ENCODE results near the gene VTI1B. TPM values are rescaled to one million over a fixed set of nuclear protein-coding genes. Genes with fewer than 3 reads are reported as not detected.
"Not testable (repeated sequence)": the region's sequence is repeated elsewhere in the genome, so short reads cannot be mapped to it uniquely, and the experiment has no call there.

Gene VTI1B
- 79.2 and 81.1 TPM in 2 replicates for total RNA-seq

GRCh38 chr14:67674480-67675218, at the start of gene VTI1B:
Gene VTI1B, minus strand, starts transcription at chr14:67674632. Its CDS starts 143 bp downstream, at chr14:67674489.
- intact Hi-C loops (cut with micrococcal nuclease), result loop anchor here (1.0 to 2.0 kb wide), 4 partner anchors 21 to 314 kb away; partner anchors contain the start of genes ARG2, EIF2S1, RDH11 and ZFYVE26

- intact Hi-C loops (cut with micrococcal nuclease), result no loop called here
Measured at GRCh38 chr14:67722293-67722692, 47.9 kb upstream of the VTI1B start.

GRCh38 chr14:67721875-67722274, 47.4 kb upstream of the VTI1B start:
- intact Hi-C loops (cut with micrococcal nuclease), result no loop called here

- intact Hi-C loops (cut with micrococcal nuclease), result no loop called here
Measured at GRCh38 chr14:67719866-67720265, 45.4 kb upstream of the VTI1B start.

GRCh38 chr14:67719385-67719784, 45.0 kb upstream of the VTI1B start:
- intact Hi-C loops (cut with micrococcal nuclease), result not testable (repeated sequence)

- intact Hi-C loops (cut with micrococcal nuclease), result no loop called here
Measured at GRCh38 chr14:67718265-67718664, 43.8 kb upstream of the VTI1B start.

- intact Hi-C loops (cut with micrococcal nuclease), result no loop called here
Measured at GRCh38 chr14:67717048-67717447, 42.6 kb upstream of the VTI1B start.

- intact Hi-C loops (cut with micrococcal nuclease), result no loop called here
Measured at GRCh38 chr14:67710209-67710608, 35.8 kb upstream of the VTI1B start.

- intact Hi-C loops (cut with micrococcal nuclease), result not testable (repeated sequence)
Measured at GRCh38 chr14:67709796-67710195, 35.4 kb upstream of the VTI1B start.

- intact Hi-C loops (cut with micrococcal nuclease), result not testable (repeated sequence)
Measured at GRCh38 chr14:67709346-67709745, 34.9 kb upstream of the VTI1B start.

GRCh38 chr14:67705211-67705610, 30.8 kb upstream of the VTI1B start:
- intact Hi-C loops (cut with micrococcal nuclease), result loop anchor here (2.0 kb wide), 1 partner anchor 178 kb away; no protein-coding TSS in a partner anchor

GRCh38 chr14:67704484-67705089, 30.2 kb upstream of the VTI1B start:
- intact Hi-C loops (cut with micrococcal nuclease), result loop anchor here (1.0 to 2.0 kb wide), 4 partner anchors 86 to 277 kb away; no protein-coding TSS in a partner anchor

GRCh38 chr14:67703997-67704396, 29.6 kb upstream of the VTI1B start:
- intact Hi-C loops (cut with micrococcal nuclease), result loop anchor here (1.0 to 2.0 kb wide), 4 partner anchors 86 to 277 kb away; no protein-coding TSS in a partner anchor

- intact Hi-C loops (cut with micrococcal nuclease), result not testable (repeated sequence)
Measured at GRCh38 chr14:67701492-67701891, 27.1 kb upstream of the VTI1B start, which contains the start of gene RDH12. Gene RDH12, plus strand, starts transcription at chr14:67701886. Its CDS starts 20,757 bp downstream, at chr14:67722643.

GRCh38 chr14:67698179-67698578, 23.7 kb upstream of the VTI1B start:
- intact Hi-C loops (cut with micrococcal nuclease), result loop anchor here (10.0 kb wide), 1 partner anchor 1917 kb away; the partner anchor contains the start of gene SUSD6

GRCh38 chr14:67697006-67697405, 22.6 kb upstream of the VTI1B start:
- intact Hi-C loops (cut with micrococcal nuclease), result loop anchor here (10.0 kb wide), 1 partner anchor 1918 kb away; the partner anchor contains the start of gene SUSD6

GRCh38 chr14:67695394-67695949, 21.0 kb upstream of the VTI1B start, which contains the start of gene RDH11:
Gene RDH11, minus strand, starts transcription at chr14:67695764. Its CDS starts 61 bp downstream, at chr14:67695703.
- intact Hi-C loops (cut with micrococcal nuclease), result loop anchor here (1.0 to 10.0 kb wide), 9 partner anchors 15 to 1919 kb away; partner anchors contain the start of genes ARG2, EIF2S1, PALS1 and PIGH

- intact Hi-C loops (cut with micrococcal nuclease), result loop anchor here (1.0 to 10.0 kb wide), 9 partner anchors 15 to 1920 kb away; partner anchors contain the start of genes ARG2, EIF2S1, PALS1 and PIGH
Measured at GRCh38 chr14:67694791-67695393, 20.5 kb upstream of the VTI1B start.

- intact Hi-C loops (cut with micrococcal nuclease), result loop anchor here (10.0 kb wide), 1 partner anchor 1925 kb away; the partner anchor contains the start of gene SUSD6
Measured at GRCh38 chr14:67690011-67690410, 15.6 kb upstream of the VTI1B start.

GRCh38 chr14:67683842-67684241, 9.4 kb upstream of the VTI1B start:
- intact Hi-C loops (cut with micrococcal nuclease), result no loop called here

- intact Hi-C loops (cut with micrococcal nuclease), result loop anchor here (1.0 kb wide), 1 partner anchor 14 kb away; the partner anchor contains the start of gene RDH11
Measured at GRCh38 chr14:67680941-67681340, 6.5 kb upstream of the VTI1B start.

All from T-helper 2 cell treated with Interferon-gamma antibody and Interleukin-4, amounts not matched to agents 100 ng/mL and 5 ng/mL, for 36 hours (primary cell).